Hematopoietic multipotent progenitor cell treated with erythropoietin and hydrocortisone succinate and interleukin-3 and kit ligand, for 15 days (in vitro differentiated cells): Measurements from ENCODE around the gene LCOR.
A peak's percentile ranks its signal among the peaks of the same experiment; 100 is the strongest.

Experiments used
- DNase-seq: peaks from one replicate; pipeline ENCODE4 v3.0.0-alpha.2; 2015; ENCODE audit warnings: low spot score

Gene LCOR

GRCh38 chr10:96890580-96890979 lies 58.5 kb downstream of the LCOR start:
- DNase-seq: no peak

GRCh38 chr10:96891840-96892239 lies 59.7 kb downstream of the LCOR start:
- DNase-seq: no peak

GRCh38 chr10:96895662-96896424 lies 63.7 kb downstream of the LCOR start:
- DNase-seq: no peak

GRCh38 chr10:96896884-96897589 lies 64.9 kb downstream of the LCOR start:
- DNase-seq: no peak

- DNase-seq: no peak
Measured at GRCh38 chr10:96902117-96902516, 70.0 kb downstream of the LCOR start.

DNA sequence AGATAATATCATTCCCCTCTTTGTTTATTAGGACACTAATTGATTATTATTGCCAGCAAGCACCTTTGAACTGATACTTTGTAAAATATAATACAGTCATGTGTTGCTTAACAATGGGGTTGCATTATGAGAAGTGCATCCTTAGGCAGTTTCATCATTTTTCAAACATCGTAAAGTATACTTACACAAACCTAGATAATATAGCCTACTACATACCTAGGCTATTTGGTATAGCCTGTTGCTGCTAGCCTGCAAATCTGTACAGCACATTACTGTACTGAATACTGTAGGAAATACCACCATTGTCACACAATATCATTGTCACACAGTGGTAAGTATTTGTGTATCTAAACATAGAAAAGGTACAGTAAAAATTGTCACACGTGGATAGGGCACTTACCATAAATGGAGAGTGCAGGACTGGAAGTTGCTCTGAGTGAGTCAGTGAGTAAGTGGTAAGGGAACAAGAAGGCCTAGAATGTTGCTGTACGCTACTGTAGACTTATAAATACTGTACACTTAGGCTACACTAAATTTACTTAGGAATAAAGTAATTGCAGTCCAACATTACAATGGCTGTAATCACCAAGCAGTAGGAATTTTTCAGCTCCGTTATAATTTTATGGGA lies 70.7 kb downstream of the LCOR start:
- DNase-seq: no peak

DNA sequence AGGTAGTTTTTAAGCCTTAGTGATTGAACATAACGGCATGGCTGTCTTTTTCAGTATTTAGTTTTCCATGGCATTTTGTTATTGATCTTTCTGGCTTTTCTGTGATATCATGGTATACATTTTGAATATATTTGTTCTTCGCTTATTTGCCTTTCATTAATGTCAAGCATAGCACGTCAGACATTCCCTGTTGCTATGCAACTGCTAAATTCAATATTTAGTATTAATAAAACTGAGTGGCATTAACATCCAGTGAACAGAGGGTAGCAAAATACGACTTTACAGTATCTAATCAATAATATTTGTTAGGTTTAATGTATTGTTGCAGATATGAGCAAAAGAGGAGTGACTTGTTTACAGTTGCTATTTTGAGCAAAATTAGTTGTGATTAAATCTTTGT lies 72.5 kb downstream of the LCOR start:
- DNase-seq: no peak

GRCh38 chr10:96906864-96907263 lies 74.8 kb downstream of the LCOR start:
- no peak for DNase-seq

DNA sequence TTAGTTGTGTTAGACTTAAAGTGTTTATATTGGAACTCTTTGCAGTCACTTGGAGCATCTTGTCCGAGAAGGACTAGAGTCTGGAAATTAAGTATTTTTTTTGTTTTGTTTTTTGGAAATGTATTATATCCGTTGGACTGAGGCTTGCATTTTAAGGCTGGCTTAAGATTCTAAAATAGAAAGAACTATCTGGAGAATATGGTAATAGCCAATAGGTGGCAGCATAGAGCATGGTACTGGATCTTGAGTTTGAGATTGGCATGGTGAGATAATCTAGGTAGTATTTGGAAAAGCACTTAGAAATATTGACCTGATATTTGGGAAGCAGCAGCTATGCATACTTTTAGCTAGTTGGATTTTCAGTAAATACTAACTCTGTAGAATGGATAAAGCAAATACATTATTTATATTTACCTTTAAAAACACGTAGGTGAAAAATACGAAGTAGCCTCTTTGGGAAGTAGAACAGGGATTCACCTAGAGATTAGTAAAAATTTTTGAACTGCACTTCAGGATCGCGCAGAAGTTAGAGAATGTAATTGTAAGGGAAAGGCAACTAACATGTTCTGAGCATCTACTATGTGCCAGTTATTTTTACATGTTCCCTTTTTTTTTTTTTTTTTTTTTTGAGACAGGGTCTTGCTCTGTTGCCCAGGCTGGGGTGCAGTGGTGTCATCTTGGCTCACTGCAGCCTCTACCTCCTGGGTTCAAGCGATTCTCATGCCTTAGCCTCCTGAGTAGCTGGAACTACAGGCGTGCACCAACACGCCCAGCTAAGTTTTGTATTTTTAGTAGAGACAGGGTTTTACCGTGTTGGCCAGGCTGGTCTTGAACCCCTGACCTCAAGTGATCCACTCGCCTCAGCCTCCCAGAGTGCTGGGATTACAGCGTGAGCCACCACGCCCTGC lies 78.6 kb downstream of the LCOR start:
- peak; percentile 80 for DNase-seq

- no peak for DNase-seq
Measured at GRCh38 chr10:96912405-96912804, 80.3 kb downstream of the LCOR start.

DNA sequence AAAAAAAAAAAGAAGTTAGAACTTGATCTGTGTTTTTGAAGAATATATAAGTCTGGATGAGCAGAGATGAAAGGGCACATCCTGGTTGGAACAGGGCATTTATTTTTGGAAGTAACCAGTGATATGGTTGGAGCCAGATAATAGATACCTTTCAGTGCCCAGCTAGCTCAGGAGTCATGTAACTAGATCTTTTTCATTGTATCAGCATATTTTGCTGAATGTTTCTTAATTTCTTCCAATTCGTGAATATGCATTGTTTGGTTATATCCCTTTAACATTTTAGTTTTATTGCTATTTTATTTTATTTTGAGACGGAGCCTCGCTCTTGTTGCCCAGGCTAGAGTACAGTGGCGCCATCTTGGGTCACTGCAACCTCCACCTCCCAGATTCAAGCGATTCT lies 81.8 kb downstream of the LCOR start:
- DNase-seq: no peak

DNA sequence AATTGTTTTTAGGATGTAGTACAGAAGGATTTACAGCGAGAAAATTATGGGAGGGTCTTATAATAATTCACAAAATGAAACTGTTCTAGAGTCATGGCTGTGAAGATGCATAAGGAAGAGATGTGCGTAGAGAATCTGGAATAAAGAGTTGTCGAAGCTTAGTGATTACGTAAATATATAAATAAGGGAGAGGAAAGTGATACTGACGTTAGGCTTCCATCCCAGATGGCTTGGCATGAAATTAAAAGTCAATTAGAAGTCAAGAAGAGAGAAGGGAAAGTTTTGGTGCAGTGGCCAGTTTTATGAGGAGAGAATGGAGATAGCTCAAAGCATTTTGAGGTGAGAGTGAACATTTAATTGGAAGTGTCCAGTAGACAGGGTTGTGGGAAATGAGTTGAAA lies 85.5 kb downstream of the LCOR start:
- no peak for DNase-seq

DNA sequence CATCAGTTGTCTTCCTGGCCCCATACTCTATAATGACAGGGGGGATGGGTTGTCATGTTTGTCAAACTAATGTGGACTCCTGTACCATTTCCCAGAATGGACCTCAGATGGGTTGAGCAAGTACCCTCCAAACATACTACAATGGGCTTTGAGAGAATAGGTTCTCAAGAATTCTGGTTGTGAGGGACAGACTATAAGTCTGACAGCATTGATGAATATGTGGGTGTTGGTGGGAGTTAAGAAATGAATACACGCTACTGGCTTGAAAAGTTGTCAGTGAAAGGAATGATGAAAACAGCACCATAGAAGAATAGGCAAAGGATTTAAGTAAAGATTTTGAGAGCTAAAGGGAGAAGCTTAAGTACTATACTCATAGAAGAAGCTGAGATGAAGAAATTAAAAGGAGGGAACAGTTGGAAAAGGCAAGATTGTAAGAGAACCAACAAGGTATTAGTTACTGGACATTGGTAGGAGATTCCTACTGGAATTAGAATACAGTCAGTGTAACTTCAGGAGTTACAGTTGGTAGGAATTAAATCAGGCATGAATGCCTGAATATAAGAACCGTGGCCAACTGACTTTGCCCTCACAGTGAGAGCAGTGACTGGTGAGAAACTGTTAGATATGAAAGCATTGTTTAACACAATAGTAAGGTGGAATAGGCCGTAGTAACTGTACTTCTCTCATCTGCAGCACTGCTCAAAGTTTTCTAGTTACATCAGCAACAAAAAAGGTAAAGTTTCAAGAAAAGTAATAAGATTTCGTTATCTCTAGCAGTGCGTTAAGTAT lies 86.3 kb downstream of the LCOR start:
- no peak for DNase-seq

DNA sequence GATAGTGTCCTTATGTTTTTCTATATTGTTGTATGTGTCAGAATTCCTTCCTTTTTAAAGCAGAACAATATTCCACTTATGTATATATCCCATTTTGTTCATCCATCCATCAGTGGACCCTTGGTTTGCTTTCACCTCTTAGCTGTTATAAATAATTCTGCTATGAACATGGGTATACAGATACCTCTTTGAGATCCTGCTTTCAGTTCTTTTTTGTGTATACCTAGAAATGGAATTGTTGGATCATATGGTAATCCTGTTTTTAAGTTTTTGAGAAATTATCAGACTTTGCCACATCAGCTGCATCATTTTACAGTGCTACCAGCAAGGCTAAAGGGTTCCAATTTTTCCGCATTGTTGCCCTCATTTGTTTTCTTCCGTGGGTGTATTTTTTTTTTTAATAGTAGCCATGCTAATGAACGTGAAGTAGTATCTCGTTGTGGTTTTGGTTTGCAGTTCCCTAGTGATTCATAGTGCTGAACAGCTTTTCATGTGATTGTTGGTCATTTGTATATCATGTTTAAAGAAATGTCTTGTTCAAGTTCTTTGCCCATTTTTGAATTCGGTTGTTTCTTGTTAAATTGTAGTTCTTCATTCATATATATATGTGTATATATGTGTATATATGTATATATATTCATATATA lies 87.8 kb downstream of the LCOR start:
- no peak for DNase-seq

DNA sequence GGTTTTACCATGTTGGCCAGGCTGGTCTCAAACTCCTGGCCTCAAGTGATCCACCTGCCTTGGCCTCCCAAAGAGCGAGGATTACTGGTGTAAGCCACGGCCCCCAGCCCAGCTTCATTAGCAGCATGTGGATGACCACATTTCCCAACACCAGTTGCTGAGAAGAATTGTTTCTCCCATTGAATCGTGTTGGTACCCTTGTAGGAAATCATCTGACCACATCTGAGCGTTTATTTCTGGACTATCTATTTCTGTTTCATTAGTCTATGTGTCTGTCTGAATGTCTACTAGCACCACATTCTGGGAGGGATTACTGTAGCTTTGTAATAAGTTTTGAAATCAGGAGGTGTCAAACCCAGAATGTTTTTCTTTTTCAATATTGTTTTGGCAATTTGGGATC lies 89.6 kb downstream of the LCOR start:
- DNase-seq: no peak

DNA sequence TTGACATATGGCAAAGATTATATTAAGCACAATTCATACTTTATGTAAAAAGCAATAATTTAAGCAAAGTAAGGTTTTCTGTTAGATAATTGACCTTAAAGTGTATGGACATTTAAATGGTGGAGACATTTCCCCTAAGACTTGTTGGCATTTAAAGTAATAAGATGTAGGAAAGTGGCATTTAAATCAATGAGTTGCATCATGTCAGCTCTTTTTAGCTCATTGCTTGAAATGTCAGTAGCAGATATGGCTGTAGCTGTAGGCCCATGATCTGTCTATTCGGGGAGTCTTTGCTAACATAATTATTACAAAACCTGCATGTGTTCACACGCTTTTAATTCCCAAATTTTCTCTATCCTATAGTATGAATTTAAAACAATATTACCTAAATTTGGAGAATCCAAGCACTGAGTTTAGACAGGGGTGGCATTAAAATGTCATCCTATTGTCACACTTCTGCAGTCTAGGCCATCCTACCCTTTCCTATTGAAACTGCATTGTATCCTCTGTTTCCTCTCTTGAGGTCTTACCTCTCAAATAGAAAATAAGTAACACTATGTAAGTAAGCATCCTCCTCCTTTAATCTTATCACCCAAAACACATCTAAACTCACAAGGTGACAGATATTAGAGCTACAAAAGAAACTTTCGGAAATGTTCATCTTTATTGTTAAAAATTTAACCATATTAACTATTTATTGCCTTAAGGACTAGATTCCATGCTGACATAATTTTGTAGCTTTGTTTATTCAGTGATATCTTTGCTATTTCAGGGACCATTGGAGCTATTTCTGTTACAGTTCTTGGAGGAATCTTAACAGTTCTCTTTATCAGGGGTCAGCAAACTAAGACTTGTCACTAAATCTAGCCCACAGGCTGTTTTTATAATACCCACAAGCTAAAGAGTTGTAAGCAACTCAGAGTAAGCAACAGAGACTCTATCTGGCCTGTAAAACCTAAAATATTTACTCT lies 91.2 kb downstream of the LCOR start:
- DNase-seq: no peak

DNA sequence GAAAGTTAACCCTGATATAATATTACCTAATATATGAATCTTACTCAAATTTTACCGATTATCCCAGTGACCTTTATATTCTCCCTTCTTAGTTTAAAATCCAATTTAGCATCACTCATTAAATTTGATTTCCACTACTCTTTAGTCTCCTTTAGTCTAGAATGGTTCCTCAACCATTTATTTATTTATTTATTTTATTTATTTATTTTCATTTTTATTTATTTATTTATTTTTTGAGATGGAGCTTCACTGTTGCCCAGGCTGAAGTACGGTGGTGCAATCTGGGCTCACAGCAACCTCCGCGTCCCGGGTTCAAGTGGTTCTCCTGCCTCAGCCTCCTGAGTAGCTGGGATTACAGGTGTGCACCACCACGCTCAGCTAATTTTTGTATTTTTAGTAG lies 92.8 kb downstream of the LCOR start:
- no peak for DNase-seq

- no peak for DNase-seq
Measured at GRCh38 chr10:96930469-96930868, 98.4 kb downstream of the LCOR start.

DNA sequence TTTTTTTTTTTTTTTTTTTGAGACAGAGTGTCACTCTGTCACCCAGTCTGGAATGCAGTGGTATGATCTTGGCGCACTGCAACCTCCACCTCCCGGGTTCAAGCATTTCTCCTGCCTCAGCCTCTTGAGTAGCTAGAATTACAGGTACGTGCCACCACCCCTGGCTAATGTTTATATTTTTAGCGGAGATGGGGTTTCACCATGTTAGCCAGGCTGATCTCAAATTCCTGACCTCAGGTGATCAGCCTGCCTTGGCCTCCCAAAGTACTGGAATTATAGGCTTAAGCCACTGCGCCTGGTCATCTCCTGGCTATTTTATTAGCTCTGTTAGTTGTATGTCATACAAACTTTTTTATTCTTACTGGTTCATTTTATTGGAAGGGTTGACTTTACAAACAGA lies 103.0 kb downstream of the LCOR start:
- no peak for DNase-seq

DNA sequence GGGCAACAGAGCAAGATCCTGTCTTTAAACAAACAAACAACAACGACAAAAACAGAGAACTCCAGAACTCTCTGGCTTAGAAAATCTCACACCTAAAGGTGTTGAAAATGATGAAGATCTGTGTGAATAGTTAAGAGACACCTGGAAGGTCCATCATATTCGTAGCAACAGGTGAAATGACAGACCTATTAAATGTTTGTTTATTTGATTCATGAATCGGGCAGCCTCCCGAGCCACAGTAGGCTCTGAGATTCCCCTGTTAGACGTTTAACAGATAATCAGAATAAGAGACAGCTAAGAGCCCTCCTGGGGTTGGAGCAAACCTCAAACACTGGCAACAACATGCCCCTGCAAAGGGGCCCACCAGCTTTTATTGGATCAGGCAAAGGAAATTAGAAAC lies 103.7 kb downstream of the LCOR start:
- DNase-seq: no peak
